ENCODE results near the gene ABHD2.

GRCh38 chr15:89247446-89247845, 159.2 kb downstream of the ABHD2 start:
- TF ChIP-seq GATA3 (IDR thresholded peaks at IDR 0.05; ENCODE audit: low read depth, low read length): no peak
- no peak for TF ChIP-seq GATA2 (IDR thresholded peaks at IDR 0.05; ENCODE audit: low read depth, low read length)
